Neural cell (in vitro differentiated cells): ENCODE measurements around the gene CAMK2B. TPM values are rescaled to one million over a fixed set of nuclear protein-coding genes. Genes with fewer than 3 reads are reported as not detected.
A peak's percentile ranks its signal among the peaks of the same experiment; 100 is the strongest.

Experiments used
- H2AFZ ChIP-seq: fragments of 200-600, 300-800 bp; sonication (generic), shearing (Covaris generic); 2 replicates; pipeline ENCODE4 v1.6.0; 2014; ENCODE audit warnings: low read depth, mild to moderate bottlenecking, antibody characterized with exemption, low read length, moderate library complexity
- H3F3A ChIP-seq: fragments of 200-600 bp; shearing (Covaris generic); 2 replicates; pipeline ENCODE4 v1.6.1; 2016; ENCODE audit warnings: mild to moderate bottlenecking, moderate library complexity, mixed read lengths, antibody characterized with exemption, low read length; ENCODE audit not compliant: insufficient read depth, poor library complexity, severe bottlenecking
- H3K27ac ChIP-seq: fragments of 200-600, 300-800 bp; sonication (generic), shearing (Covaris generic); 2 replicates; pipeline ENCODE4 v1.5.1; 2014; ENCODE audit warnings: mild to moderate bottlenecking, low read length, moderate library complexity
- H3K27me3 ChIP-seq: fragments of 300-800, 200-600 bp; sonication (generic), shearing (Covaris generic); 2 replicates; pipeline ENCODE4 v1.6.0; 2014; ENCODE audit warnings: mild to moderate bottlenecking, low read depth, low read length, moderate library complexity; ENCODE audit not compliant: insufficient read depth
- H3K36me3 ChIP-seq: fragments of 300-800, 200-600 bp; sonication (generic), shearing (Covaris generic); 2 replicates; pipeline ENCODE4 v1.5.1; 2014; ENCODE audit warnings: mild to moderate bottlenecking, antibody characterized with exemption, low read length, moderate library complexity; ENCODE audit not compliant: insufficient read depth
- H3K4me2 ChIP-seq: fragments of 300-800, 200-600 bp; sonication (generic), shearing (Covaris generic); 2 replicates; pipeline ENCODE4 v1.6.0; 2014; ENCODE audit warnings: mild to moderate bottlenecking, low read length
- H3K4me3 ChIP-seq: fragments of 300-800, 200-600 bp; sonication (generic), shearing (Covaris generic); 2 replicates; pipeline ENCODE4 v1.5.1; 2014; ENCODE audit warnings: mild to moderate bottlenecking, low read length, moderate library complexity
- H3K79me2 ChIP-seq: fragments of 200-600 bp; shearing (Covaris generic); replicated peaks from 2 replicates; pipeline ENCODE4 v1.6.0; 2014; ENCODE audit warnings: mild to moderate bottlenecking, low read length, moderate library complexity; ENCODE audit not compliant: insufficient read depth
- H3K9ac ChIP-seq: fragments of 300-800, 200-600 bp; sonication (generic), shearing (Covaris generic); 2 replicates; pipeline ENCODE4 v1.6.1; 2016; ENCODE audit warnings: mild to moderate bottlenecking, low read length, mixed read lengths
- H3K9me2 ChIP-seq: fragments of 200-600 bp; shearing (Covaris generic); 2 replicates; pipeline ENCODE4 v1.6.1; 2016; ENCODE audit warnings: mild to moderate bottlenecking, low read length, mixed read lengths; ENCODE audit not compliant: insufficient read depth
- H3K9me3 ChIP-seq: fragments of 200-600, 300-800 bp; sonication (generic), shearing (Covaris generic); 2 replicates; pipeline ENCODE4 v1.6.1; 2016; ENCODE audit warnings: mild to moderate bottlenecking, mixed run types, low read length, moderate library complexity, mixed read lengths
- H4K20me1 ChIP-seq: fragments of 200-600 bp; shearing (Covaris generic); 2 replicates; pipeline ENCODE4 v1.6.1; 2016; ENCODE audit warnings: mild to moderate bottlenecking, mixed run types; ENCODE audit not compliant: insufficient read depth
- EP300 ChIP-seq: fragments of 450-650 bp; conservative IDR thresholded peaks from 2 replicates; pipeline ENCODE4 v1.6.1; 2014; ENCODE audit warnings: antibody characterized with exemption, mild to moderate bottlenecking, moderate library complexity; ENCODE audit not compliant: poor library complexity, severe bottlenecking
- EZH2 ChIP-seq: fragments of 200-600, 300-800 bp; shearing (Covaris generic), sonication (generic); IDR thresholded peaks from 2 replicates; pipeline ENCODE4 v1.6.1; 2014; ENCODE audit warnings: antibody characterized with exemption, low read length, borderline replicate concordance, mild to moderate bottlenecking; ENCODE audit not compliant: insufficient read depth, poor library complexity, severe bottlenecking
- MXI1 ChIP-seq: fragments of 450-650 bp; conservative IDR thresholded peaks from 2 replicates; pipeline ENCODE4 v1.6.1; 2014; ENCODE audit warnings: antibody characterized with exemption, mild to moderate bottlenecking; ENCODE audit not compliant: poor library complexity, severe bottlenecking
- POLR2AphosphoS5 ChIP-seq: IDR thresholded peaks from 2 replicates; pipeline ENCODE4 v1.6.1; 2012
- RAD21 ChIP-seq: fragments of 450-650 bp; conservative IDR thresholded peaks from 2 replicates; pipeline ENCODE4 v1.6.1; 2014; ENCODE audit warnings: antibody characterized with exemption, mild to moderate bottlenecking, moderate library complexity
- SMC3 ChIP-seq: fragments of 450-650 bp; conservative IDR thresholded peaks from 2 replicates; pipeline ENCODE4 v1.6.1; 2014; ENCODE audit warnings: antibody characterized with exemption, mild to moderate bottlenecking, moderate library complexity; ENCODE audit not compliant: poor library complexity
- TAF1 ChIP-seq: IDR thresholded peaks from 2 replicates; pipeline ENCODE4 v1.6.1; 2012; ENCODE audit warnings: low read depth
- polyA plus RNA-seq: library from polyadenylated mRNA; depleted of rRNA; stranded (reverse); fragments of >200 nt; gene quantifications from 2 replicates; pipeline ENCODE4 v1.2.3, GENCODE V29; 2014
- TF ChIP-seq, protein P1 (sequence below): IDR thresholded peaks from 2 replicates; pipeline ENCODE4 v1.6.1; 2012; ENCODE audit warnings: borderline replicate concordance
- TF ChIP-seq, protein P2 (sequence below): fragments of 450-650 bp; IDR thresholded peaks from 2 replicates; pipeline ENCODE4 v1.5.1; 2014; ENCODE audit warnings: antibody characterized with exemption, mild to moderate bottlenecking, moderate library complexity; ENCODE audit not compliant: poor library complexity, severe bottlenecking

Gene CAMK2B
- polyA plus RNA-seq, 1 donor from 2014 or later, result 67.3 TPM

DNA sequence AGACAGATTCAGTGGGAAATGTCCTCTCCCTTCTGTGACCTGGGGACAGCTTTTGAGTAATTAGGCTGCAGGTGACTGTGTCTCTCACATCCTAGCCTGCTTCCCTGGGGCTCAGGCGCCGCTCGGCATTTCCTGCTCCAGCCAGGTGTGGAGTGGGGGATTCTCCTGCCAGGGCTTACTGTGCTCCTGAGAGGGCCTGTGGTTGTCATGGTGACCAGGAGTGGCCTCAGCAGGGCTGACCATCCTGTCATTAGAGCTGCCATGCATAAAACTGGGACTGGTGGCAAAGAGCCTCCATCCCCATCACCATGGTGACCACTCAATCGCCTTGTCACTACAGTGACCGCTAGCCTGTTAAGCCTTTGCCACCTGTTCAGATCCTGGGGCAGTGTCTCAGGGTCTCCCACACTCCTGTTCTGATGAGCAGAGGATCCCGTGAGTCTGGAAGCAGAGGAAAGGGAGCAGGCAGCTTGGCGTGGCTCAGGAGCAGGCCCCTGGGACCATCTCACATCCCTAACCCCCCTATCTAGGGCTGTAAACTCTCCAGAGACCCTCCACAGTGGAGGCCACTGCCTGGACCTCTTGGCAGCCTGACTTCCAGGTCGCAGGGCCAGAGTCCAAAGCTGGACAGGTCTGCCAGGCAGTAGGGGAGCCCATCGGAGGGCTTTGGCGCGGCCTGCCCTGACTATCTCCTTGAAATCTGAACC is 136.0 kb downstream of the CAMK2B start, which contains the start of gene GCK:
Gene GCK (minus strand): TSS at position 154 of the 707 bp plus-strand sequence. CDS start 486 bp downstream, outside the sequence.
- peak within 1 kb of the TSS; percentile 81 for H3K27ac ChIP-seq
- H3F3A ChIP-seq, result no peaks in the 10 kb centered on the region
- H3K9me2 ChIP-seq, result no peaks in the 10 kb centered on the region
- no peaks in the 10 kb centered on the region for H3K36me3 ChIP-seq
- H3K9me3 ChIP-seq, result no peaks in the 10 kb centered on the region
- peak; percentile 29 for TF ChIP-seq MXI1
- TF ChIP-seq, protein P1, sequence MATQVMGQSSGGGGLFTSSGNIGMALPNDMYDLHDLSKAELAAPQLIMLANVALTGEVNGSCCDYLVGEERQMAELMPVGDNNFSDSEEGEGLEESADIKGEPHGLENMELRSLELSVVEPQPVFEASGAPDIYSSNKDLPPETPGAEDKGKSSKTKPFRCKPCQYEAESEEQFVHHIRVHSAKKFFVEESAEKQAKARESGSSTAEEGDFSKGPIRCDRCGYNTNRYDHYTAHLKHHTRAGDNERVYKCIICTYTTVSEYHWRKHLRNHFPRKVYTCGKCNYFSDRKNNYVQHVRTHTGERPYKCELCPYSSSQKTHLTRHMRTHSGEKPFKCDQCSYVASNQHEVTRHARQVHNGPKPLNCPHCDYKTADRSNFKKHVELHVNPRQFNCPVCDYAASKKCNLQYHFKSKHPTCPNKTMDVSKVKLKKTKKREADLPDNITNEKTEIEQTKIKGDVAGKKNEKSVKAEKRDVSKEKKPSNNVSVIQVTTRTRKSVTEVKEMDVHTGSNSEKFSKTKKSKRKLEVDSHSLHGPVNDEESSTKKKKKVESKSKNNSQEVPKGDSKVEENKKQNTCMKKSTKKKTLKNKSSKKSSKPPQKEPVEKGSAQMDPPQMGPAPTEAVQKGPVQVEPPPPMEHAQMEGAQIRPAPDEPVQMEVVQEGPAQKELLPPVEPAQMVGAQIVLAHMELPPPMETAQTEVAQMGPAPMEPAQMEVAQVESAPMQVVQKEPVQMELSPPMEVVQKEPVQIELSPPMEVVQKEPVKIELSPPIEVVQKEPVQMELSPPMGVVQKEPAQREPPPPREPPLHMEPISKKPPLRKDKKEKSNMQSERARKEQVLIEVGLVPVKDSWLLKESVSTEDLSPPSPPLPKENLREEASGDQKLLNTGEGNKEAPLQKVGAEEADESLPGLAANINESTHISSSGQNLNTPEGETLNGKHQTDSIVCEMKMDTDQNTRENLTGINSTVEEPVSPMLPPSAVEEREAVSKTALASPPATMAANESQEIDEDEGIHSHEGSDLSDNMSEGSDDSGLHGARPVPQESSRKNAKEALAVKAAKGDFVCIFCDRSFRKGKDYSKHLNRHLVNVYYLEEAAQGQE, result no peak
- peak; percentile 19 for TF ChIP-seq SMC3
- TF ChIP-seq POLR2AphosphoS5, result peak; percentile 38
- no peaks in the 10 kb centered on the region for H3K27me3 ChIP-seq
- H3K79me2 ChIP-seq, result no peaks in the 10 kb centered on the region
- peak within 1 kb of the TSS; percentile 19 for H3K4me2 ChIP-seq
- peak within 1 kb of the TSS; percentile 50 for H3K4me3 ChIP-seq
- no peak within 1 kb of the TSS for H2AFZ ChIP-seq
- H4K20me1 ChIP-seq, result no peaks in the 10 kb centered on the region
- H3K9ac ChIP-seq, result peak within 1 kb of the TSS; percentile 51

DNA sequence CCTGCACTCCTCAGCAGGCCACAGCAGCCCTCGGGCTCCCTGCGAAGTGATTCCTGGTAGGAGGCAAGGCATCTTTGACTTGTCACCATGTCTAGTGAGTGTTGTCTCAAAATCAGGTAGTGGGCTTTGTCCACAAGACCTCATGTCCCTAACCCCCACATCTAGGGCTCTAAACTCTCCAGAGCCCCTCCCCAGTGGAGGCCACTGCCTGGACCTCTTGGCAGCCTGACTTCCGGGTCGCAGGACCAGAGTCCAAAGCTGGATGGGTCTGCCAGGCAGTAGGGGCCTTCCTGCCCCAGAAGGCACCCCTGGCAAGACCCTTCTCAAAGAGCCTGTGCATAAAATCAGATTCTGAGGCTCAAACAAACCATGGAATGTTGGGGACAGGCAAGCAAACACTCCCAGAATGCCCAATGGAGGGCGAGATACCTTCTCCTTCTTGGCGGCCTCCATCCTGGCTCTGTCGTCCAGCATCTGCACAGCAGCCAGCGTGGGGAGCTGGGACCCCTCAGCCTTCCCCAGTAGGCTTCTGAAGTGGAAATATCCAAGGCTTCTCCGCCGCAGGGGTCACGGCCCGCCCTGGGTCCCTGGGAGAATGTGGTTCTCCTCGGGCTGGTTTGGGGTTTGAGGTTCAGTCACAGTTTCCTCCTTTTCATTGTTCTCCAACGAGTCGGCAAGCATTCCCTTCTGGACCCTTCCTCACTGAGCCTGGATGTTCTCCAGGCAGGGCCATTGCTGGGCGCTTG is 136.7 kb downstream of the CAMK2B start:
- TF ChIP-seq MXI1 (no peak), POLR2AphosphoS5 (no peak), EZH2 (no peak), TAF1 (no peak), SMC3 (no peak), RAD21 (no peak), EP300 (no peak)
- TF ChIP-seq, protein P1, result no peak
- TF ChIP-seq, protein P2, sequence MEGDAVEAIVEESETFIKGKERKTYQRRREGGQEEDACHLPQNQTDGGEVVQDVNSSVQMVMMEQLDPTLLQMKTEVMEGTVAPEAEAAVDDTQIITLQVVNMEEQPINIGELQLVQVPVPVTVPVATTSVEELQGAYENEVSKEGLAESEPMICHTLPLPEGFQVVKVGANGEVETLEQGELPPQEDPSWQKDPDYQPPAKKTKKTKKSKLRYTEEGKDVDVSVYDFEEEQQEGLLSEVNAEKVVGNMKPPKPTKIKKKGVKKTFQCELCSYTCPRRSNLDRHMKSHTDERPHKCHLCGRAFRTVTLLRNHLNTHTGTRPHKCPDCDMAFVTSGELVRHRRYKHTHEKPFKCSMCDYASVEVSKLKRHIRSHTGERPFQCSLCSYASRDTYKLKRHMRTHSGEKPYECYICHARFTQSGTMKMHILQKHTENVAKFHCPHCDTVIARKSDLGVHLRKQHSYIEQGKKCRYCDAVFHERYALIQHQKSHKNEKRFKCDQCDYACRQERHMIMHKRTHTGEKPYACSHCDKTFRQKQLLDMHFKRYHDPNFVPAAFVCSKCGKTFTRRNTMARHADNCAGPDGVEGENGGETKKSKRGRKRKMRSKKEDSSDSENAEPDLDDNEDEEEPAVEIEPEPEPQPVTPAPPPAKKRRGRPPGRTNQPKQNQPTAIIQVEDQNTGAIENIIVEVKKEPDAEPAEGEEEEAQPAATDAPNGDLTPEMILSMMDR, result no peak
- Histone ChIP-seq H3K27me3 (no peaks in the 10 kb centered on the region), H3K9me3 (no peaks in the 10 kb centered on the region), H3K9ac (peak overlapping the region; percentile 51), H3K9me2 (no peaks in the 10 kb centered on the region), H3K4me2 (peak overlapping the region; percentile 19), H3K4me3 (peak overlapping the region; percentile 50), H4K20me1 (no peaks in the 10 kb centered on the region), H2AFZ (no peak overlapping the region), H3K27ac (peak overlapping the region; percentile 81), H3K36me3 (no peaks in the 10 kb centered on the region), H3K79me2 (no peaks in the 10 kb centered on the region), H3F3A (no peaks in the 10 kb centered on the region)
